ENCODE results near the gene KPTN.

KPTN gene

GRCh38 chr19:47445527-47445926, 38.5 kb downstream of the KPTN start:
- no peak overlapping the region for H3K4me3 ChIP-seq (ENCODE audit: low read depth, low read length)
- no peak for DNase-seq (ENCODE audit: low read depth)

GRCh38 chr19:47444388-47444821, 39.6 kb downstream of the KPTN start:
- no peak for DNase-seq (ENCODE audit: low read depth)
- no peak overlapping the region for H3K4me3 ChIP-seq (ENCODE audit: low read depth, low read length)

- no peak for DNase-seq (ENCODE audit: low read depth)
These were observed 40.7 kb downstream of the KPTN start for GRCh38 chr19:47443331-47443730.

GRCh38 chr19:47438793-47439220, 45.2 kb downstream of the KPTN start:
- no peak for DNase-seq (ENCODE audit: low read depth)
- H3K4me3 ChIP-seq (ENCODE audit: low read depth, low read length): no peak overlapping the region

More at GRCh38 chr19:47443331-47443730, 40.7 kb downstream of the KPTN start:
- no peak overlapping the region for H3K4me3 ChIP-seq (ENCODE audit: low read depth, low read length)

GRCh38 chr19:47437500-47437899, 46.5 kb downstream of the KPTN start:
- no peak overlapping the region for H3K4me3 ChIP-seq (ENCODE audit: low read depth, low read length)
- DNase-seq (ENCODE audit: low read depth): no peak

- no peak for DNase-seq (ENCODE audit: low read depth)
- H3K4me3 ChIP-seq (ENCODE audit: low read depth, low read length): no peak overlapping the region
These were observed 47.2 kb downstream of the KPTN start for GRCh38 chr19:47436712-47437401.

GRCh38 chr19:47435883-47436417, 48.1 kb downstream of the KPTN start:
- no peak for DNase-seq (ENCODE audit: low read depth)
- H3K4me3 ChIP-seq (ENCODE audit: low read depth, low read length): no peak overlapping the region

- H3K4me3 ChIP-seq (ENCODE audit: low read depth, low read length): no peak overlapping the region
These were observed 48.8 kb downstream of the KPTN start for GRCh38 chr19:47435196-47435595.

GRCh38 chr19:47434088-47434487, 49.9 kb downstream of the KPTN start:
- DNase-seq (ENCODE audit: low read depth): no peak

More at GRCh38 chr19:47435196-47435595, 48.8 kb downstream of the KPTN start:
- no peak for DNase-seq (ENCODE audit: low read depth)

GRCh38 chr19:47433121-47433520, 50.9 kb downstream of the KPTN start:
- DNase-seq (ENCODE audit: low read depth): no peak
- no peak overlapping the region for H3K4me3 ChIP-seq (ENCODE audit: low read depth, low read length)

More at GRCh38 chr19:47434088-47434487, 49.9 kb downstream of the KPTN start:
- no peak overlapping the region for H3K4me3 ChIP-seq (ENCODE audit: low read depth, low read length)

- no peak overlapping the region for H3K4me3 ChIP-seq (ENCODE audit: low read depth, low read length)
- DNase-seq (ENCODE audit: low read depth): no peak
These were observed 51.5 kb downstream of the KPTN start for GRCh38 chr19:47432499-47432898.

GRCh38 chr19:47432091-47432490, 51.9 kb downstream of the KPTN start:
- no peak for DNase-seq (ENCODE audit: low read depth)
- H3K4me3 ChIP-seq (ENCODE audit: low read depth, low read length): no peak overlapping the region

- H3K4me3 ChIP-seq (ENCODE audit: low read depth, low read length): peak overlapping the region; percentile 11
- DNase-seq (ENCODE audit: low read depth): no peak
These were observed 53.8 kb downstream of the KPTN start for GRCh38 chr19:47430041-47430802.

GRCh38 chr19:47429140-47429793, 54.8 kb downstream of the KPTN start:
- no peak overlapping the region for H3K4me3 ChIP-seq (ENCODE audit: low read depth, low read length)
- DNase-seq (ENCODE audit: low read depth): no peak

GRCh38 chr19:47428177-47428894, 55.7 kb downstream of the KPTN start:
- DNase-seq (ENCODE audit: low read depth): peak; percentile 97
- H3K4me3 ChIP-seq (ENCODE audit: low read depth, low read length): peak overlapping the region; percentile 34

GRCh38 chr19:47427241-47428176, 56.5 kb downstream of the KPTN start:
- DNase-seq (ENCODE audit: low read depth): no peak
- H3K4me3 ChIP-seq (ENCODE audit: low read depth, low read length): peak overlapping the region; percentile 34
